WTC11 (cell line): ENCODE measurements around the gene CTNND1. TPM values are rescaled to one million over a fixed set of nuclear protein-coding genes. Genes with fewer than 3 reads are reported as not detected.

Source experiments
- ATAC-seq: fragments of 200-7000 bp; cut with Tn5 transposase; 2 replicates; pipeline ENCODE4 v1.10.0; 2021; ENCODE audit warnings: mild to moderate bottlenecking, moderate library complexity
- CTCF ChIA-PET: fragments of 300-600 bp; sonication (Branson Sonifier 250); formaldehyde crosslinking; loops from one replicate; lab custom pipeline; 2021; ENCODE audit warnings: antibody characterized with exemption; lab: Charles Lee
- POLR2A ChIA-PET: fragments of 350-600 bp; sonication (Branson Sonifier 250); formaldehyde crosslinking; loops from one replicate; lab custom pipeline; 2021; ENCODE audit warnings: antibody characterized with exemption; lab: Charles Lee
- DNase-seq: peaks from one replicate; pipeline ENCODE4 v3.0.0; 2021; ENCODE audit warnings: low spot score
- H3K27ac Mint-ChIP-seq: 2 replicates; pipeline ENCODE4 v1.8.0; 2021; ENCODE audit warnings: mixed read lengths
- H3K27me3 Mint-ChIP-seq: 2 replicates; pipeline ENCODE4 v1.8.0; 2021; ENCODE audit warnings: low read depth, mild to moderate bottlenecking, moderate library complexity, mixed read lengths
- H3K36me3 Mint-ChIP-seq: 2 replicates; pipeline ENCODE4 v1.8.0; 2021; ENCODE audit warnings: mixed read lengths
- H3K4me1 Mint-ChIP-seq: 2 replicates; pipeline ENCODE4 v1.8.0; 2022; ENCODE audit warnings: mixed read lengths
- H3K4me3 Mint-ChIP-seq: 2 replicates; pipeline ENCODE4 v1.8.0; 2021; ENCODE audit warnings: mild to moderate bottlenecking, moderate library complexity, mixed read lengths
- H3K9me3 Mint-ChIP-seq: 2 replicates; pipeline ENCODE4 v1.8.0; 2021; ENCODE audit warnings: mixed read lengths
- AFF4 ChIP-seq: sonication (generic); formaldehyde crosslinking; IDR thresholded peaks from 2 replicates; pipeline ENCODE4 v1.8.1; 2023; ENCODE audit warnings: mild to moderate bottlenecking, missing genetic modification reagents, borderline replicate concordance
- AR ChIP-seq: fragments of 250-450 bp; sonication (Bioruptor Pico); IDR thresholded peaks from 2 replicates; pipeline ENCODE4 v1.9.0; 2021; ENCODE audit warnings: mild to moderate bottlenecking
- CDX4 ChIP-seq: fragments of 250-450 bp; sonication (Bioruptor Pico); IDR thresholded peaks from 2 replicates; pipeline ENCODE4 v1.9.0; 2021; ENCODE audit warnings: moderate library complexity, mild to moderate bottlenecking, inconsistent platforms, borderline replicate concordance
- CREM ChIP-seq: sonication (generic); formaldehyde crosslinking; IDR thresholded peaks from 2 replicates; pipeline ENCODE4 v1.8.1; 2022; ENCODE audit warnings: mild to moderate bottlenecking, missing genetic modification reagents, moderate library complexity
- CTCF ChIP-seq: fragments of 200-600 bp; IDR thresholded peaks from 2 replicates; pipeline ENCODE4 v1.8.0; 2022; ENCODE audit warnings: antibody characterized with exemption
- IRF1 ChIP-seq: sonication (generic); formaldehyde crosslinking; IDR thresholded peaks from 2 replicates; pipeline ENCODE4 v1.8.0; 2023; ENCODE audit warnings: missing genetic modification reagents
- KAT7 ChIP-seq: sonication (generic); formaldehyde crosslinking; IDR thresholded peaks from 2 replicates; pipeline ENCODE4 v1.8.1; 2023; ENCODE audit warnings: missing genetic modification reagents, mild to moderate bottlenecking, borderline replicate concordance
- MXD4 ChIP-seq: fragments of 250-450 bp; sonication (Bioruptor Pico); IDR thresholded peaks from 2 replicates; pipeline ENCODE4 v1.8.0; 2021; ENCODE audit warnings: mild to moderate bottlenecking, moderate library complexity, borderline replicate concordance
- NFATC4 ChIP-seq: fragments of 250-450 bp; sonication (Bioruptor Pico); IDR thresholded peaks from 2 replicates; pipeline ENCODE4 v1.9.0; 2021; ENCODE audit warnings: mild to moderate bottlenecking
- NFE2L1 ChIP-seq: sonication (generic); formaldehyde crosslinking; IDR thresholded peaks from 2 replicates; pipeline ENCODE4 v1.8.1; 2023; ENCODE audit warnings: missing genetic modification reagents
- NFYB ChIP-seq: sonication (generic); formaldehyde crosslinking; conservative IDR thresholded peaks from 2 replicates; pipeline ENCODE4 v1.8.0; 2022; ENCODE audit warnings: low read depth, missing genetic modification reagents
- NR1H2 ChIP-seq: sonication (generic); formaldehyde crosslinking; IDR thresholded peaks from 2 replicates; pipeline ENCODE4 v1.9.0; 2021; ENCODE audit warnings: mild to moderate bottlenecking, moderate library complexity, missing genetic modification reagents
- RORB ChIP-seq: fragments of 250-450 bp; sonication (Bioruptor Pico); IDR thresholded peaks from 2 replicates; pipeline ENCODE4 v1.9.0; 2021; ENCODE audit warnings: mild to moderate bottlenecking
- SMAD3 ChIP-seq: sonication (generic); formaldehyde crosslinking; IDR thresholded peaks from 2 replicates; pipeline ENCODE4 v1.8.0; 2022; ENCODE audit warnings: missing genetic modification reagents, mild to moderate bottlenecking, borderline replicate concordance
- SOX15 ChIP-seq: fragments of 250-450 bp; sonication (Bioruptor Pico); IDR thresholded peaks from 2 replicates; pipeline ENCODE4 v1.9.0; 2021; ENCODE audit warnings: mild to moderate bottlenecking
- TCF7 ChIP-seq: sonication (generic); formaldehyde crosslinking; IDR thresholded peaks from 2 replicates; pipeline ENCODE4 v1.8.0; 2022; ENCODE audit warnings: mild to moderate bottlenecking, low read depth, missing genetic modification reagents, moderate library complexity
- ZNF232 ChIP-seq: sonication (generic); formaldehyde crosslinking; IDR thresholded peaks from 2 replicates; pipeline ENCODE4 v1.8.0; 2022; ENCODE audit warnings: mild to moderate bottlenecking, missing genetic modification reagents
- ZNF512 ChIP-seq: sonication (generic); formaldehyde crosslinking; IDR thresholded peaks from 2 replicates; pipeline ENCODE4 v1.8.1; 2022; ENCODE audit warnings: missing genetic modification reagents, borderline replicate concordance
- total RNA-seq: library from RNA; stranded (reverse); gene quantifications from 3 replicates; pipeline ENCODE4 v1.2.3, GENCODE V29; 2021

CTNND1 gene
- total RNA-seq, 1 experiment from 2014 or later, result 165 TPM

GRCh38 chr11:57793351-57794115, 31.9 kb downstream of the CTNND1 start (continued):
- TF ChIP-seq CTCF (no peak), CREM (CRISPR knock-in tag) (no peak), ZNF232 (CRISPR knock-in tag) (no peak), SMAD3 (no peak), NFATC4 (CRISPR knock-in tag) (no peak), IRF1 (CRISPR knock-in tag) (no peak), ZNF512 (no peak), KAT7 (CRISPR knock-in tag) (no peak), MXD4 (CRISPR knock-in tag) (no peak)

- no peaks in the 10 kb centered on the region for H3K27me3 Mint-ChIP-seq
- ATAC-seq, result no peak
- peaks cover 18% of the 10 kb centered on the region for H3K4me1 Mint-ChIP-seq
- peaks cover 65% of the 10 kb centered on the region for H3K36me3 Mint-ChIP-seq
- no peak for DNase-seq
- ChIA-PET POLR2A (interaction anchor here (0.6 to 3.2 kb wide), 7 partner anchors 18 to 1375 kb away, joined by 3 to 21 read pairs (median 11); partner anchors contain the start of genes BTBD18 and SELENOH), CTCF (interaction anchor here (0.6 to 6.7 kb wide), 5 partner anchors 21 to 453 kb away, joined by 4 to 186 read pairs (median 61); partner anchors contain the start of genes BTBD18 and CTNND1)
- peak overlapping the region; percentile 78 for H3K27ac Mint-ChIP-seq
- no peak overlapping the region for H3K4me3 Mint-ChIP-seq
- H3K9me3 Mint-ChIP-seq, result no peaks in the 10 kb centered on the region
- TF ChIP-seq IRF1 (CRISPR knock-in tag), result no peak
- no peak for TF ChIP-seq MXD4 (CRISPR knock-in tag)
- TF ChIP-seq RORB (CRISPR knock-in tag), result no peak
- TF ChIP-seq CDX4 (CRISPR knock-in tag), result no peak
- no peak for TF ChIP-seq SOX15
- TF ChIP-seq CTCF, result no peak
- no peak for TF ChIP-seq AFF4 (CRISPR knock-in tag)
- TF ChIP-seq AR (CRISPR knock-in tag), result no peak
- no peak for TF ChIP-seq NFE2L1 (CRISPR knock-in tag)
- TF ChIP-seq TCF7 (CRISPR knock-in tag), result no peak
- TF ChIP-seq NR1H2 (CRISPR knock-in tag), result no peak
- no peak for TF ChIP-seq NFYB (CRISPR knock-in tag)
These were observed 37.4 kb downstream of the CTNND1 start for GRCh38 chr11:57798905-57799559.
